Stimulated activated CD4-positive, alpha-beta T cell treated with anti-CD3 and anti-CD28 coated beads, Interleukin-4, amount 100 ng/mL, for 24 hours (primary cell): Measurements from ENCODE around the gene TFEB.

ENCODE experiments used
- DNase-seq: peaks from one replicate; pipeline ENCODE4 v3.0.0-alpha.2; 2020

The TFEB gene

GRCh38 chr6:41763470-41763869, 28.1 kb upstream of the TFEB start:
- DNase-seq: no peak

- DNase-seq: no peak
Measured at GRCh38 chr6:41759905-41760579, 24.6 kb upstream of the TFEB start.

- DNase-seq: no peak
Measured at GRCh38 chr6:41759106-41759904, 23.9 kb upstream of the TFEB start.

GRCh38 chr6:41758641-41759035, 23.2 kb upstream of the TFEB start:
- DNase-seq: no peak

GRCh38 chr6:41757931-41758640, 22.7 kb upstream of the TFEB start:
- no peak for DNase-seq

GRCh38 chr6:41757271-41757670, 21.9 kb upstream of the TFEB start:
- no peak for DNase-seq

GRCh38 chr6:41756354-41756753, 20.9 kb upstream of the TFEB start:
- DNase-seq: no peak

GRCh38 chr6:41755895-41756294, 20.5 kb upstream of the TFEB start:
- DNase-seq: no peak

- DNase-seq: no peak
Measured at GRCh38 chr6:41750374-41750773, 15.0 kb upstream of the TFEB start.

GRCh38 chr6:41748542-41748941, 13.1 kb upstream of the TFEB start:
- DNase-seq: no peak

GRCh38 chr6:41748102-41748477, 12.7 kb upstream of the TFEB start:
- DNase-seq: no peak

GRCh38 chr6:41747256-41748101, 12.1 kb upstream of the TFEB start, which contains the start of gene PGC:
PGC (minus strand) TSS chr6:41747397; CDS start chr6:41747334, 63 bp downstream.
- DNase-seq: no peak

GRCh38 chr6:41746107-41746506, 10.7 kb upstream of the TFEB start:
- no peak for DNase-seq

- no peak for DNase-seq
Measured at GRCh38 chr6:41744236-41744787, 8.9 kb upstream of the TFEB start.

GRCh38 chr6:41743406-41744235, 8.2 kb upstream of the TFEB start:
- no peak for DNase-seq

- no peak for DNase-seq
Measured at GRCh38 chr6:41741625-41742490, 6.5 kb upstream of the TFEB start.

- DNase-seq: no peak
Measured at GRCh38 chr6:41740366-41741162, 5.2 kb upstream of the TFEB start.

- no peak for DNase-seq
Measured at GRCh38 chr6:41739041-41739440, 3.6 kb upstream of the TFEB start.

GRCh38 chr6:41737591-41738130, 2.3 kb upstream of the TFEB start:
- no peak for DNase-seq
